Right forelimb (tissue), 1 donor: ENCODE measurements around the gene OSBPL9.

ENCODE experiments used
- DNase-seq: peaks from one replicate; pipeline ENCODE4 v3.0.0-alpha.2; 2018

OSBPL9 gene

DNA sequence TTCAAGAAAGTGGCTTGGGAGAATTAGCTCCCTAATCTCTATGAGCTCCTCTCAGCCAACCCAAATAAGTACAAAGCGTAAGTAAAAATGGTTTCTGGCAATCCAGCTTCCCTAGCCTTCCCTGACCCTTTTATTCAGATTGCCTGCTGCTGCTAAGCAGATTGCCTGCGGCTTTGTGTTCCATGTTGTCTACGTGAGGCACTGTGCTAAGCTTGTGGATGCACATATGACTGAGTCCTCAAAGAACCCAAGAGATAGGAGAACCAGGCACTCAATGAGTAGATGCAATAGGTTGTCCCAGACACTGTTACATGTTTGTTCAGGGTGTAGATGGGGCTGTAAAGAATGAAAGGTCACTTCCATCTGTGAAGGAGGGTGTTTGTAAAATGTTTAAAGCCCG, 6.3 kb upstream of the OSBPL9 start:
- DNase-seq, result no peak

DNA sequence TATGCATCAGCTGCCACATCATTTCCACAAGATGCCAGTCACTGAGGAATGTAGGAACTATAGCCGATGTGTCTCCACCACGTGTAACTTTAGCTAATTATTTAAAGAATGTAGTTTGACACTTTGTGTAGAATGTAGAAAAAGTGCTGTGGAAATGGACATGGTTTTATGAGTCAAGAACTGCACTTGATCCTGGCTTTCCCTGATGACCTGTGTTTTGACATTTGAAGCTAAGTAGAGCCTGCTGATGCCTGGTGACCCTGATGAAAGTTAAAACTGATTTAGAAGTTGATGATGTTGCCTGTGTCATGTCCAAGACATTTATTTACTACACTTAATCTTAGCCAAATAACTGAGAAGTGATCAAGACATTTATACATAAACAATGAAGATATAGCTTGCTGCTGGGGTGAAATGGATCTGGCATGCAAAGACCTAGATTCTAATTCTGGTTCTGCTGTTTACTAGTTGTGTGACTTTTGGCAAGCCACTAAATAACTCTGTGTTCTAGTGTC, 4.4 kb upstream of the OSBPL9 start:
- no peak for DNase-seq

DNA sequence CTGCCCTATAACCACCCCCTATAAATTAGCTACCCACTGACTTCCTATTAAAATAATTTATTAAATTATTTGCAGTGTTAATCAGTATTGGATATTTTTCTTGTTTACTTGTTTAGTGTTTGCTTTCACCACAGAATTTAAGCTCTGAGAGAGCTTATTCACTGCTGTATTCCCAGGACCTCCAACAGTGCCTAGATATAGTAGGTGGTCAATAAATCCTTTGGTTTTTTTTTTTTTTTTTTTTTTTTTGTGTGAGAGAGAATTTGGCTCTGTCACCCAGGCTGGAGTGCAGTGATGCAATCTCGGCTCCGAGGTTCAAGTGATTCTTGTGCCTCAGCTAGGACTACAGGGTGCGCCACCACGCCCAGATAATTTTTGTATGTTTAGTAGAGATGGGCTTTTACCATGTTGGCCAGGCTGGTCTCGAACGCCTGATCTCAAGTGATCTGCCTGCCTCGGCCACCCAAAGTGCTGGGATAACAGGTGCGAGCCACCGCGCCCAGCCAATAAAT, 1.1 kb upstream of the OSBPL9 start:
- DNase-seq, result no peak

DNA sequence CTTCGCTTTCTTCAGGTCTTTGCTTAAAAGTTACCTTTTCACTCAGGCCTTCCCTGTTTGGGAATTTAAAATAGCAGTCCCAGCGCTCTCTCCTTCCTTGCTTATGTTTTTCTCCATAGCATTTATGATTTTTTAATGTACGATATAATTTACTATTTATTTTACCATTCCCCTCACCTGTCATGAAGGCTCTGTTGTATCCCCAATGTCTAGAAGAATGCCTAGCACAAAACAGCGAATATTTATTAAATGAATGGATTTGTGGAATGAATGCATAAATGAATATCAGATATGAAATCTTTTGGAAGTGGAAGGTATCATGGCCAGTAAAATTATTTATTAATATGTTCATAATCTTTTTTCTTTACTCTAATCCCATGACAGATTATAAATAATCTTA, 402 bp upstream of the OSBPL9 start:
- no peak for DNase-seq

DNA sequence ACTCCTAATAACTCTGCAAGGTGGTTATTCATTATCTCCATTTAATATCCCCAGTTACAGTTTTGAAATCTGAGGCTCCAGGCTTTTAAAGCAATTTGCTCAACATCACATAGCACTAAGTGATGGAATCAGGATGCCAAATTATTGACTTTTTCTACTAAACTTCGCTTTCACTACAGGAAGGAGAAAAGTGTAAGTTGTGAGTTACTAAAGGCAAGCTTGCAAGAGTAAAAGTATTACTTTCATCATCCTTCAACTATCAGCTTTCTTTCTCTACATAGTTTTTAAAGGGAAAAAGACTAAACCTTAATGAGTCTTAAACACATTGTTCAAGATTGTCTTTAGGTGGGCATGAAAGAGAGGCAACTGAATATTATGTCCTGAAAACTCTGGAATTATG, 1.8 kb downstream of the OSBPL9 start:
- no peak for DNase-seq

DNA sequence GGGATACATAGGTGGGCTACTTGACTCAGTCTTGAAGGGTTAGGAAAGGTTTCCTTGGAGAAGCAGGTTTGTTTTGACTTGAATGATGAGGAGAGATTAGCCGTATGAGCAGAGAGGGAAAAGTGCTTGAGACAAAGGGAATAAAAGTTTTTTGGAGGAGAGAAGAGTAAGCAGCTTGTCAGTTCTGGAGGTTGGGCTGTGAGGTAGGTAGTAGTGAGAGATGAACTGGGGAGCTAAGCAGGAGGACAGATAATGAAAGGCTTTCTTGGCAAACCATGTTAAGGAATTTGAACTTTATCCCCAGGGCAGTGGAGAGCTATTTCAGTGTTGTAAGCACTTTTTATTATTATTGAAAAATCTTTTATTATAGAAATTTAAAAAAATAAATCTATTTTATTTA, 3.6 kb downstream of the OSBPL9 start:
- no peak for DNase-seq

DNA sequence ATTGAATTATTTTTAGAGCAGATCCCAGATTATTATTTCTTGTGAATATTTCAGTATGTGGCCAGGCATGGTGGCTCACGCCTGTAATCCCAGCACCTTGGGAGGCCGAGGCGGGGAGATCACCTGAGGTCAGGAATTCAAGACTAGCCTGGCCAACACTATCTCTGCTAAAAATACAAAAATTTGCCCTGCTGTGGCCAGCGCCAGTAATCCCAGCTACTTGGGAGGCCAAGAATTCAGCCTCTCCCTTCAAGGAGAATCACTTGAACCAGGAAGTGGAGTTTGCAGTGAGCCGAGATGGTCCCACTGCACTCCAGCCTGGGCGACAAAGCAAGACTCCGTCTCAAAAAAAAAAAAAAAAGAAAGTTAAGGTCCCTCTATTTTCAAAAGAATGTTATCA, 4.3 kb downstream of the OSBPL9 start:
- DNase-seq, result no peak

DNA sequence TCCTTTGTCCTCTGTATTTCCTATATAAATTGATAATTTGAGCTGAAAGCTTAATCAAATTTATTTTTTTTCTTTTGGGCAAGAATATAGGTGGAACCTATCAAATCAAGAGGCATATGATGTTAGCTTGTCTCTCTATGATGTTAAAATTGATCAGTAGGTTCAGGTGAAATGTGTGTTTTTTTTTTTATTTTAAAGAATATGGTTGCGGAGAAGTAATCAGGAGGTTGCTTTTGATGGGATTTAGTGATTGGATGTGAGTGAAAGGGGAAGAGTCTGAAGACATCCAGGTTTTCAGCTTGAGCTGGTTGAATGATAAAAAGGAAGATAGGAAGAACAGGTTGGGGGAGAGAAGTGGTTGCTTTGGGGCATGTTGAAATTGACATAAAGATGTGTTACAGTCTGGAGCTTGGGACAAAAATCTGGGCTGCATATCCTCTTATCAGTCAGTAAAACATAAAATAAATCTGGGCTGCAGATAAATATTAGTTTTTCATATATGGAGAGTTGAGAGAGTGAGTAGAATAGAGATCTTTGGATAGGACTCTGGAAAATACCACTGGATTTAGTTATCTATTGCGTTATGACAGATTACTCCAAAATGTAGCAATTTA, 5.1 kb downstream of the OSBPL9 start:
- no peak for DNase-seq

DNA sequence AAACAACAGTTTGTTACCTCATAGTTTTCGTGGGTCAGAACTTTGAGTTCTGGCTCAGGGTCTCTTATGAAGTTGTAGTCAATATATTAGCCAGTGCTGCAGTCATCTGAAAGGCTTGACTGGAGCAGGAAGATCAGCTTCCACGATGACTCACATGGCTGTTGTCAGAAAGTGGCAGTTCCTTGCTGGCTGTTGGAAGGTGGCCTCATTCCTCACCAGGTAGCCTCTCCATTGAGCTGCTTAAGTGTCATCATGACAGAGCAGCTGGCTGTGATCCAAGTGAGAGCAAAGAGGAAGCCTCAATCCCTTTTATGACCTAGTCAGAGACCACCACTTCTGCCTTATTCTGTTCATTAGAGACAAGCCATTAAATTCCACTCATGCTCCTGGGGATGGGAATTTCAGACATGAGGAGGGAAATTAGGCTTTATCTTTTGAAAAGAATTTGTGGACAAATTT, 5.6 kb downstream of the OSBPL9 start:
- no peak for DNase-seq

DNA sequence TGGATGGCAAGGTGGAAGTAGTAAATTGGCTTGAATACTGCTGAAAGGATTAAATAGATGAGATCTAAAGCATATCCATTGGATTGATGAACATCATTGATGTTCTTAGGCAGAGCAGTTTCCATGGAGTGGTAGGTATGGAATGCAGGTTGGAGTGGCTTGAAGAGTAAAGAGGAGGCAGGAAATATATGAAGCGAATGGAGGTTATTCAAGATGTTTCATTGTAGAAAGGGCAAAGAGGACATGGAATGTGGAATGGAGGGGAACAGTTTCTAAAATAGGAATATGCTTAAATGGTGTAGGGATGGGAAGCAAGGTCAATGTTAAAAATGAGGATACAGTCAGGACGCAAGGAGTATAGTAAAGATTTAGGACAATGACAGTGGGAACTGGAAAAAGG, 6.1 kb downstream of the OSBPL9 start:
- DNase-seq, result no peak

DNA sequence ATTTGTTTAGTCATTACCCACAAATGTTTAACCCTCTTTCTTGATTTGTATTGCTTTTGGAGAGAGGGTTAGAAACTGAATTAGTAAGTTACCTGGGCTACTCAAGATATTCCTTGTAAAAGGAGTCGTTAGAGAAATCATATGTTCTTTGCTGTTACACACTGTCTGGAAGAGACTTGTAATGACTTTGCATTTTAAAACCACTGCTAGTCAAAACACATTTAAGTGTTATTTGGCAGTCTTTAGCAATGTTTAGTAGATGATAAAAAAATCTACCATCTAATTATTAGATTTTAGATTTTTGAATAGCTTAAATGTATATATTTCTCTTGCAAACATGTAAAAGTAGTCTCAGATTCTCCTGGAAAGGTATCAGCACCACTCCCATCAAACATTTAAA, 6.6 kb downstream of the OSBPL9 start:
- DNase-seq, result no peak

DNA sequence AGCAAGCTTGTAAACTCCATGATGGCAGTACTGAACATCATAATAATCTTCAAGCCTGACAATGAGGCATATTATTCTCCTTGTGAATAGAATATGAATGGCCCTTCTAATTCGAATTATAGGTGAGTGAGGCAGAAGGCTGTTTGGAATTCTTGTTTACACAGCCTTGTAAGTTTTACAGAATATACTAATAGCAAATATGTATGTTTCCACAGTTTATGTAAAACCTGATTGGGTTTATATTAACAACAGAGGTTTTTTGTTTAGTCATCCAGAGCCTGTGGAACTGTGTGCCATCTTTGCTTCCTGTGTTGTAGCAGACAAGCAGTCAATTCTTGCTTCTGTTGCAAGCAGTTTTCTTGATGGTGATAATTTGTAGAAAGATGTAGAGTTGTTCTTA, 8.0 kb downstream of the OSBPL9 start:
- DNase-seq, result no peak

DNA sequence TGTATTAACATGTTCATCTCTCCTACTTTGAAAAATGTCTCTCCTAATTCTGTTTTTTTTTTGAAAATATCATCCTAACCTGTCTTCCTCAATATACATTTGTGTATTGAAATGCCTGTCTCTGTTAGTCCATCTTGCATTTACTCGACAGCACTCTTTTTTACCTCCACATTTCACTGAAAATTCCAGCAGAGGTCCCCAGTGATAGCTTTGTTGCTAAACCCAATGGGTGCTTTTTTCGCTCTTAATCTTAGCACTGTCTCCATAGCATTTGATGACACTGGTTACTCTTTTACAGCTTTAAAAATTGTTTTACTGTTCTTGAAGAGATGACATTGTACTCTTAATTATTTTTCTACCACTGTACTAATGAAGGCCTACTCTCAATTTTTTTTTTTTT, 10.8 kb downstream of the OSBPL9 start:
- no peak for DNase-seq

DNA sequence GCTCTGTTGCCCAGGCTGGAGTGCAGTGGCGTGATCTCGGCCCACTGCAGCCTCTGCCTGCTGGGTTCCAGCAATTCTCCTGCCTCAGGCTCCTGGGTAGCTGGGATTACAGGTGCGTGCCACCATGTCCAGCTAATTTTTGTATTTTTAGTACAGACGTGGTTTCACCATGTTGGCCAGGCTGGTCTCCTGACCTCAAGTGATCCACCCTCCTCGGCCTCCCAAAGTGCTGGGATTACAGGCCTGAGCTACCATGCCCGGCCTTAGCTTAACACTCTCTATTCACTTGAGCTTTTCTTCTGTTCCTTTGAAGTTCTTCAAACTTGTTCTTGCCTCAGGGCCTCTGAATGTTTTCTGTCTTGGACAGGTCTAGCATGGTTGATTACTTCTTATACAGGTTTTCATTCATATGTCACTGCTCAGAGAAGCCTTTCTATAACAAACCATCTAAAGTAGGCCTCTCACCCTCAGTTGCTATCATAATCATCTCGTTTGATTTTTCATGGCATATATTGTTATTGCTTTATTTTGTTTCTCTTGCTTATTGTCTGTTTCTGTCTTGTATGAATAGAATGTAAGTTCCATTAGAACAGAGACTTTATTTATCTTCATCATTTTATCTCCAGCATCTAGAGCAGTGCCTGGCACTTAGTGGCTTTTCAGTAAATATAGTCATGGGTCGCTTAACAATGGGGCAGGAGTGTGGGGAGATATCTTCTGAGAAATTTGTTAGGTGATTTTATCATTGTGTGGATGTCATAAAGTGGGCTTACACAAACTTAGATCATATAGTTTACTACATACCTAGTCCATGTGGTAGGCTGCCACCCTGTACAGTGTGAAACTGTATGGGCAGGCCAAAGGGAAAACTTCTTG, 12.1 kb downstream of the OSBPL9 start:
- DNase-seq, result no peak

DNA sequence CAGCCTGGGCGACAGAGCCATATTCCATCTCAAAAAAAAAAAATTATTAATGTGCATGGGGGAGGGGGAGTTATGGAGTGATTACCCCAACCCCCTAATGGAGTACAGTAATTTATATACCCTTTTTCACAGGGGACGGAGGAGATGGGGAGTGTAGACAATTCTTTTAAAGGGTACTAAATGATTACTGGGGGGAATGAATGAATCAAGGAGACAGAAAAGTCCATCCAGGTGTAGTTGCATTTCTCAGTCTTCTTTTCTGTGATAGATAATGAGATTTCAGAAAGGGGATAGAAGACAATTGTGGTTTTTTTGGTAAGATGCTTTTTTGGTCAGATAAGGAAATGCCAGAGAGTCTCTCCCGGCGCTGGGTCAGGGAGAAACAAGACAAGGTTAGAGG, 13.0 kb downstream of the OSBPL9 start:
- no peak for DNase-seq

DNA sequence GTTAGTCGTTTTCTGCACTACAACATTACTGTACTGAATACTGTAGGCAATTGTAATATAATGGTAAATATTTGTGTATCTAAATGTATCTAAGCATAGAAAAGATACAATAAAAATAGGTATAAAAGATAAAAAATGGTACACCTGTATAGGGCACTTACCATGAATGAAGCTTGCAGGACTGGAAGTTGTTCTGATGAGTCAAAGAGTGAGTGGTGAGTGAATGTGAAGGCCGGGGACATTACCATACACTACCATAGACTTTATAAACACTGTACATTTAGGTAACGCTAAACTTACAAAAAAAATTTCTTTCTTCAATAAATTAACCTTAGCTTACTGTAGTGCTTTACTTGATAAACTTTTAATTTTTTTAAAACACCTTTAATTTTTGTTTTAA, 13.5 kb downstream of the OSBPL9 start:
- DNase-seq, result no peak

DNA sequence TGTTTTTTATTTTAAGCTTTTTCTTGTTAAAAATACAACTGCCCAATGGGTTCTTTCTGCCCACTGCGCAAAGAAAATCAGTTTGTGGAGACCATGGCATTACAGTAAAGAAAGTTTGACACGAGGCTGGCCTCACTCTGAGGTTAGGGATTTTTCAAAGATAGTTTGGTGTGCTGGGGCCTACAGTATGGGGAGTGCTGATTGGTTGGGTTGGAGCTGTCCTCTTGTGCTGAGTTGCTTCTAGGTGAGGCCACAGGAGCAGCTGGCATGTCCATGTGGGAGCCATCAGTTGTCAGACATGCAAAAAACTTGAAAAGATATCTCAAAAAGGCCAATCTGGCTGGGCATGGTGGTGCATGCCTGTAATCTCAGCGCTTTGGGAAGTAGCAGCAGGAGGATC, 14.0 kb downstream of the OSBPL9 start:
- no peak for DNase-seq

DNA sequence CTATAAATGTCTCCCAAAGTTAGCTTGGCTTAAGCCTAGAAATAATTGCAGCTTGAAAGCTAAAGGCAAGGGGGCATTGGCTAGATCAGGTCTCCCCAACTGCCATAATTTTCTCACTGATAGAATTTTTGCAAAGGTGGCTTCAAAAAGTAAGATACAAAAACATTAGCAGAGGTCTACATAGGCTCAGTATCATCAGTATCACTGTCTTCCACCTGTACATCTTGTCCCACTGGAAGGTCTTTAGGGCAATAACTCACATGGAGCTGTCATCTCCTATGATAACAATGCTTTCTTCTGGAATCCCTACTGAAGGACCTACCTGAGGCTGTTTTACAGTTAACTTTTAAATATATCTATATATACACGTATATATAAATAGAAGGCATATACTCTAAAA, 14.9 kb downstream of the OSBPL9 start:
- DNase-seq, result no peak

DNA sequence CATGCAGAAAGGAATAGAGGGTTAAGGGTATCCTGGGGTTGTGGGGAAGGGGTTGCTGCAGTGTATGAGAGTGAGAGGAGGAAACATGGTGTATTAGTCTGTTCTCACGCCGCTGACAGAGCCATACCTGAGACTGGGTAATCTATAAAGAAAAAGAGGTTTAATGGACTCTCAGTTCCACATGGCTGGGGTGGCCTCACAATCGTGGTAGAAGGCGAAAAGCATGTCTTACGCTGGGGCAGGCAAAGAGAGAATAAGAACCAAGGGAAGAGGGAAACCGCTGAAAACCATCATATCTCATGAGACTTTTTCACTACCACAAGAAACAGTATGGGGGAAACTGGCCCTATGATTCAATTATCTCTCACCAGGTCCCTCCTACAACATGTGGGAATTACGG, 17.7 kb downstream of the OSBPL9 start:
- DNase-seq, result no peak

DNA sequence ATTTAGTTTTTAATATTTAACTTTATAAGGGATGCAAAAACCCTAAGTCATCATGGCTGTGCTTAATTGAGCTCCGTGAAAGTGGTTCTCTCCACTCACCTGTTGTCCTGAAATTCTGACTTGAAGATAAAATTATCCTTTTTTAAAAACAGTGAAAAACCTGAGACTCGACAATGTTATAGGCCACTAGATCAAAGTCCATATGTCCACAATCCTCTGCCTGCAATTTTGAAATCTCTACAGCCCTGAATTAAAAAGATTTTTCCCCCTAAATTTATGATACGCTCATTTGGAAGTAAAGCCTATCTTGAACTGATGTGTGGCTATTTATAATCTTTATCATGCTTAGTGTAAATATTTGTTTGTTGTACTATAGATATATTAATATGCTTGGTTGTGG, 18.7 kb downstream of the OSBPL9 start:
- DNase-seq, result no peak

DNA sequence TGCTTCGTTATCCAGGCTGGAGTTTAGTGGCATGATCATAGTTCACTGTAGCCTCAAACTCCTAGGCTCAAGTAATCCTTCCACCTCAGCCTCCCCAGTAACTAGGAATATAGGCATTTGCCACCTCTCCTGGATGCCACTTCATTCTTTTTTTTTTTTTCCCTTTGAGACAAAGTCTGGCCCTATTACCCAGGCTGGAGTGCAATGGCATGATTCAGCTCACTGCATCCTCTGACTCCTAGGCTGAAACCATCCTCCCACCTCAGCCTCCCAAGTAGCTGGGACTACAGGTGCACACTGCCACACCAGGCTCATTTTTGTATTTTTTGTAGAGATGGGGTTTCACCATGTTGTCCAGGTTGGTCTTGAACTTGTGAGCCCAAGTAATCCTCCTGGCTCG, 19.3 kb downstream of the OSBPL9 start:
- DNase-seq, result no peak

DNA sequence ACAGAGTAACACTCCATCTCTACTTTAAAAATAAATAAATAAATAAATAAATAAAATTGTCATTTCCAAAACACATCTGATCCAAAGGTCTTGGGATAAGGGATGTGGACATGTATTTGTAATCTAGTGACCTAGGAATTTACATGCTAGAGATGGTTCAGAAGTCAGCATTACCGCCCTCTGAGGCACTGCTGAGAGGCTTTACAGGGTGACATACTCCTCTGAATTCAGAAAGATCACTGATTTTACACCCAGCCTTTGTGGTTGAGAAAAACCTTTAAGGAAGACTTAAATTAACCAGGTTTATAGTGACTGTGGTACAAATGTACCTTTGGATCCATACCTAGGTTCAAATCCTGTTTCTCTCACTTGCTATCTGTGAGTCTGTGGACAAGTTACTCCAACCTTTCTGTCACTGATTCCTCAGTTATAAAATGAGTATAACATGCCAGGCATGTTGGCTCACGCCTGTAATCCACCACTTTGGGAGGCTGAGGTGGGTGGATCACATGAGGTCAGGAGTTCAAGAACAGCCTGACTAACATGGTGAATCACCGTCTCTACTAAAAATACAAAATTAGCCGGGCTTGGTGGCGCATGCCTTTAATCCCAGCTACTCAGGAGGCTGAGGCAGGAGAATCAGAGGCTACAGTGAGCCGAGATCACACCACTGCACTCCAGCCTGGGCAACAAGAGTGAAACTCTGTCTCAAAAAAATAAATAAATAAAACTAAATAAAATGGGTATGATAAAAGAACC, 20.1 kb downstream of the OSBPL9 start:
- no peak for DNase-seq

DNA sequence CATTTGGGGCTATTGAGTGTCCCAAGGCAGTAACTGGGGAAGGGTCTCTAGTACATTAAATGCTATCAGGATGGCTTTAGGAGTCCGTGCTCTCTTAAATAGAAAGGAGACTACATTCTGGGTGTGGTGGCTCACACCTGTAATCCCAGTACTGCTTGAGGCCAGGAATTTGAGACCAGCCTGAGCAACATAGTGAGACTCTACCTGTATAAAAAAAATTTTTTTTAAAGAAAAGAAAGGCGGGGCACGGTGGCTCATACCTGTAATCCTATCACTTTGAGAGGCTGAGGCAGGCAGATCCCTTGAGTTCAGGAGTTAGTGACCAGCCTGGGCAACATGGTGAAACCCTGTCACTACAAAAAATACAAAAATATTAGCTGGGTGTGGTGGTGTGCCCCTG, 21.5 kb downstream of the OSBPL9 start:
- DNase-seq, result no peak

DNA sequence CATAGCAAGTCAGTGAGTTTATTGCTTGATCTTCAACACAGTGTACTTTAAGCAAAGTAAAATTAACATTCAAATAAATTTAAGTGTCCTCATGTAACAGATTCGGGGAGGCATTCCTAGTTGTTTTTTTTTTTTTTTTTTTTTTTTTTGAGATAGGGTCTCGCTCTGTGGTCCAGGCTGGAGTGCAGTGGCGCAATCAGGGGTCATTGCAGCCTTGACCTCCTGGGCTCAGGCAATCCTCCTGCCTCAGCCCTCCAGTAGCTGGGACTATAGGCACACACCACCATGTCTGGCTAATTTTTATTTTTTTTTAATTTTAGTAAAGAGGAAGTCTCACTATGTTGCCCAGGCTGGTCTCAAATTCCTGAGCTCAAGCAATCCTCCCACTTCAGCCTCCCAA, 22.8 kb downstream of the OSBPL9 start:
- DNase-seq, result no peak
